ENCODE measurements around the gene POU2AF1. TPM values are rescaled to one million over a fixed set of nuclear protein-coding genes. Genes with fewer than 3 reads are reported as not detected.

Gene POU2AF1
- total and polyA plus RNA-seq, 2 of the 13 experiments (the other 11 are each of a cell fraction or from before 2014, with no cell fraction given): 1.9 to 3.6 TPM

DNA sequence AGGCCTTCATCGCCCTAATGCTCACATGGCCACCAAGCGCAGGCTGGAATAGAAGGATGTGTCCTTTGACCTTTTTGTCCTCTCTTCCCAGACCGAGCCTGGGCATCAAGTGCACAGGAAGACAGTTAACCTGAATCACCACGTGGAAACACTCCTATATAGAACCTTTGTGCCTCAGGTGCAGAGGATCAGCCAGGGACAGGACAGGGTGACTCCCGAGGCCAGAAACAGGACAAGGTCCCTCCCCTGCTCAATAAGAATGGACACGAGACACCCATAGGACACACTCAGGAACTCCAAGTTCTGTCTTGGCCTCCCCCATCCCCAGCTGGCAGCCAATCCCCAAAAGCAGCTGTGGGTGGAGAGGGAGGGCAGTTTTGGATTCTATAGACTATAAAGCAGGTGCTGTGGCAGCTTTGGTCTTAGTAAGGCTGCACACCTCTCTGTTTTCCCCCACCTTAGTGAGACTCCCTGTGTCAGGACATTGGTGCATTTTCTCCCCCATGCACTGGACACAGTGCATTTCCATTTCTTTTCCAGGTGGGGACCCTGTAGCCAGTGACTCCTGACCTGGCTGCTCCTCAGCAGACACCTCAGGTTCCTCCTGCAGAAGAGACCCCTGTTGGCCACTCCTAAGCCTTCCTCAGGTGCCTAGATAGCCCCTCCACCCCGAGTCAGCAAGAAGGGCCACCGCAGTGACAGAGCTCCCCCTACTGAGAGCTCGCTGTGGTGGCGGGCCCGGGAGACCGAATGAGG lies 43.6 kb upstream of the POU2AF1 start (continued):
- TF ChIP-seq SRSF4 (IDR thresholded peaks at IDR 0.05; ENCODE audit: low read depth, low read length, poor library complexity, severe bottlenecking) (no peak), TBL1XR1 (IDR thresholded peaks at IDR 0.05; ENCODE audit: borderline replicate concordance, low read length, partially characterized antibody) (no peak), RNF2 (conservative IDR thresholded peaks at IDR 0.05; ENCODE audit: low read depth) (no peak), KMT2A (CRISPR knock-in tag; IDR thresholded peaks at IDR 0.05) (no peak), ERF (CRISPR knock-in tag; IDR thresholded peaks at IDR 0.05) (peak; percentile 92), TAF1 (CRISPR knock-in tag; IDR thresholded peaks at IDR 0.05) (peak; percentile 29; the same call in 1 of the 2 replicates), ZNF678 (CRISPR knock-in tag; IDR thresholded peaks at IDR 0.05) (no peak), ELF4 (CRISPR knock-in tag; IDR thresholded peaks at IDR 0.05; ENCODE audit: borderline replicate concordance) (no peak), ZMYM3 (CRISPR knock-in tag; IDR thresholded peaks at IDR 0.05) (peak; percentile 46; the same call in 1 of the 2 replicates)
- TF ChIP-seq, protein P1, sequence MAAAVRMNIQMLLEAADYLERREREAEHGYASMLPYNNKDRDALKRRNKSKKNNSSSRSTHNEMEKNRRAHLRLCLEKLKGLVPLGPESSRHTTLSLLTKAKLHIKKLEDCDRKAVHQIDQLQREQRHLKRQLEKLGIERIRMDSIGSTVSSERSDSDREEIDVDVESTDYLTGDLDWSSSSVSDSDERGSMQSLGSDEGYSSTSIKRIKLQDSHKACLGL (CRISPR knock-in tag; IDR thresholded peaks at IDR 0.05): no peak
- TF ChIP-seq, protein P2, sequence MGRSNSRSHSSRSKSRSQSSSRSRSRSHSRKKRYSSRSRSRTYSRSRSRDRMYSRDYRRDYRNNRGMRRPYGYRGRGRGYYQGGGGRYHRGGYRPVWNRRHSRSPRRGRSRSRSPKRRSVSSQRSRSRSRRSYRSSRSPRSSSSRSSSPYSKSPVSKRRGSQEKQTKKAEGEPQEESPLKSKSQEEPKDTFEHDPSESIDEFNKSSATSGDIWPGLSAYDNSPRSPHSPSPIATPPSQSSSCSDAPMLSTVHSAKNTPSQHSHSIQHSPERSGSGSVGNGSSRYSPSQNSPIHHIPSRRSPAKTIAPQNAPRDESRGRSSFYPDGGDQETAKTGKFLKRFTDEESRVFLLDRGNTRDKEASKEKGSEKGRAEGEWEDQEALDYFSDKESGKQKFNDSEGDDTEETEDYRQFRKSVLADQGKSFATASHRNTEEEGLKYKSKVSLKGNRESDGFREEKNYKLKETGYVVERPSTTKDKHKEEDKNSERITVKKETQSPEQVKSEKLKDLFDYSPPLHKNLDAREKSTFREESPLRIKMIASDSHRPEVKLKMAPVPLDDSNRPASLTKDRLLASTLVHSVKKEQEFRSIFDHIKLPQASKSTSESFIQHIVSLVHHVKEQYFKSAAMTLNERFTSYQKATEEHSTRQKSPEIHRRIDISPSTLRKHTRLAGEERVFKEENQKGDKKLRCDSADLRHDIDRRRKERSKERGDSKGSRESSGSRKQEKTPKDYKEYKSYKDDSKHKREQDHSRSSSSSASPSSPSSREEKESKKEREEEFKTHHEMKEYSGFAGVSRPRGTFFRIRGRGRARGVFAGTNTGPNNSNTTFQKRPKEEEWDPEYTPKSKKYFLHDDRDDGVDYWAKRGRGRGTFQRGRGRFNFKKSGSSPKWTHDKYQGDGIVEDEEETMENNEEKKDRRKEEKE (IDR thresholded peaks at IDR 0.05): no peak
- TF ChIP-seq, protein P3, sequence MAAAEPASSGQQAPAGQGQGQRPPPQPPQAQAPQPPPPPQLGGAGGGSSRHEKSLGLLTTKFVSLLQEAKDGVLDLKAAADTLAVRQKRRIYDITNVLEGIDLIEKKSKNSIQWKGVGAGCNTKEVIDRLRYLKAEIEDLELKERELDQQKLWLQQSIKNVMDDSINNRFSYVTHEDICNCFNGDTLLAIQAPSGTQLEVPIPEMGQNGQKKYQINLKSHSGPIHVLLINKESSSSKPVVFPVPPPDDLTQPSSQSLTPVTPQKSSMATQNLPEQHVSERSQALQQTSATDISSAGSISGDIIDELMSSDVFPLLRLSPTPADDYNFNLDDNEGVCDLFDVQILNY (CRISPR knock-in tag; conservative IDR thresholded peaks at IDR 0.05): no peak
- TF ChIP-seq, protein P4, sequence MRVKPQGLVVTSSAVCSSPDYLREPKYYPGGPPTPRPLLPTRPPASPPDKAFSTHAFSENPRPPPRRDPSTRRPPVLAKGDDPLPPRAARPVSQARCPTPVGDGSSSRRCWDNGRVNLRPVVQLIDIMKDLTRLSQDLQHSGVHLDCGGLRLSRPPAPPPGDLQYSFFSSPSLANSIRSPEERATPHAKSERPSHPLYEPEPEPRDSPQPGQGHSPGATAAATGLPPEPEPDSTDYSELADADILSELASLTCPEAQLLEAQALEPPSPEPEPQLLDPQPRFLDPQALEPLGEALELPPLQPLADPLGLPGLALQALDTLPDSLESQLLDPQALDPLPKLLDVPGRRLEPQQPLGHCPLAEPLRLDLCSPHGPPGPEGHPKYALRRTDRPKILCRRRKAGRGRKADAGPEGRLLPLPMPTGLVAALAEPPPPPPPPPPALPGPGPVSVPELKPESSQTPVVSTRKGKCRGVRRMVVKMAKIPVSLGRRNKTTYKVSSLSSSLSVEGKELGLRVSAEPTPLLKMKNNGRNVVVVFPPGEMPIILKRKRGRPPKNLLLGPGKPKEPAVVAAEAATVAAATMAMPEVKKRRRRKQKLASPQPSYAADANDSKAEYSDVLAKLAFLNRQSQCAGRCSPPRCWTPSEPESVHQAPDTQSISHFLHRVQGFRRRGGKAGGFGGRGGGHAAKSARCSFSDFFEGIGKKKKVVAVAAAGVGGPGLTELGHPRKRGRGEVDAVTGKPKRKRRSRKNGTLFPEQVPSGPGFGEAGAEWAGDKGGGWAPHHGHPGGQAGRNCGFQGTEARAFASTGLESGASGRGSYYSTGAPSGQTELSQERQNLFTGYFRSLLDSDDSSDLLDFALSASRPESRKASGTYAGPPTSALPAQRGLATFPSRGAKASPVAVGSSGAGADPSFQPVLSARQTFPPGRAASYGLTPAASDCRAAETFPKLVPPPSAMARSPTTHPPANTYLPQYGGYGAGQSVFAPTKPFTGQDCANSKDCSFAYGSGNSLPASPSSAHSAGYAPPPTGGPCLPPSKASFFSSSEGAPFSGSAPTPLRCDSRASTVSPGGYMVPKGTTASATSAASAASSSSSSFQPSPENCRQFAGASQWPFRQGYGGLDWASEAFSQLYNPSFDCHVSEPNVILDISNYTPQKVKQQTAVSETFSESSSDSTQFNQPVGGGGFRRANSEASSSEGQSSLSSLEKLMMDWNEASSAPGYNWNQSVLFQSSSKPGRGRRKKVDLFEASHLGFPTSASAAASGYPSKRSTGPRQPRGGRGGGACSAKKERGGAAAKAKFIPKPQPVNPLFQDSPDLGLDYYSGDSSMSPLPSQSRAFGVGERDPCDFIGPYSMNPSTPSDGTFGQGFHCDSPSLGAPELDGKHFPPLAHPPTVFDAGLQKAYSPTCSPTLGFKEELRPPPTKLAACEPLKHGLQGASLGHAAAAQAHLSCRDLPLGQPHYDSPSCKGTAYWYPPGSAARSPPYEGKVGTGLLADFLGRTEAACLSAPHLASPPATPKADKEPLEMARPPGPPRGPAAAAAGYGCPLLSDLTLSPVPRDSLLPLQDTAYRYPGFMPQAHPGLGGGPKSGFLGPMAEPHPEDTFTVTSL (CRISPR knock-in tag; IDR thresholded peaks at IDR 0.05; ENCODE audit: borderline replicate concordance): 0 out of 2 replicates have a peak, but pooled peaks have one; percentile 49
- TF ChIP-seq, protein P5, sequence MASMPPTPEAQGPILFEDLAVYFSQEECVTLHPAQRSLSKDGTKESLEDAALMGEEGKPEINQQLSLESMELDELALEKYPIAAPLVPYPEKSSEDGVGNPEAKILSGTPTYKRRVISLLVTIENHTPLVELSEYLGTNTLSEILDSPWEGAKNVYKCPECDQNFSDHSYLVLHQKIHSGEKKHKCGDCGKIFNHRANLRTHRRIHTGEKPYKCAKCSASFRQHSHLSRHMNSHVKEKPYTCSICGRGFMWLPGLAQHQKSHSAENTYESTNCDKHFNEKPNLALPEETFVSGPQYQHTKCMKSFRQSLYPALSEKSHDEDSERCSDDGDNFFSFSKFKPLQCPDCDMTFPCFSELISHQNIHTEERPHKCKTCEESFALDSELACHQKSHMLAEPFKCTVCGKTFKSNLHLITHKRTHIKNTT (CRISPR knock-in tag; IDR thresholded peaks at IDR 0.05): no peak
